Inflammatory macrophage (primary cell): ENCODE data around the gene KIAA1671.

ENCODE experiments used
- DNase-seq, 2 donors: peaks; one replicate each; pipeline ENCODE4 v3.0.0-alpha.2; 2020 to 2022

KIAA1671 gene

GRCh38 chr22:25149014-25149413, 196.5 kb downstream of the KIAA1671 start:
- DNase-seq: no peak

- no peak for DNase-seq
Measured at GRCh38 chr22:25153961-25154666, 201.6 kb downstream of the KIAA1671 start.

GRCh38 chr22:25154667-25154999, 202.1 kb downstream of the KIAA1671 start:
- DNase-seq: no peak

- DNase-seq: no peak
Measured at GRCh38 chr22:25156736-25157135, 204.2 kb downstream of the KIAA1671 start.

GRCh38 chr22:25159028-25159427, 206.5 kb downstream of the KIAA1671 start:
- no peak for DNase-seq

GRCh38 chr22:25160120-25160996, 207.8 kb downstream of the KIAA1671 start:
- DNase-seq: no peak

GRCh38 chr22:25161017-25161915, 208.8 kb downstream of the KIAA1671 start:
- DNase-seq: no peak

GRCh38 chr22:25161916-25162530, 209.5 kb downstream of the KIAA1671 start:
- no peak for DNase-seq

GRCh38 chr22:25162561-25162960, 210.0 kb downstream of the KIAA1671 start:
- no peak for DNase-seq

GRCh38 chr22:25165785-25166184, 213.3 kb downstream of the KIAA1671 start:
- no peak for DNase-seq

GRCh38 chr22:25166266-25167040, 213.9 kb downstream of the KIAA1671 start:
- DNase-seq: no peak

- DNase-seq: no peak
Measured at GRCh38 chr22:25167082-25167481, 214.6 kb downstream of the KIAA1671 start.

- DNase-seq: no peak
Measured at GRCh38 chr22:25167834-25168601, 215.5 kb downstream of the KIAA1671 start.

- DNase-seq: no peak
Measured at GRCh38 chr22:25169278-25170031, 216.9 kb downstream of the KIAA1671 start.

- DNase-seq: no peak
Measured at GRCh38 chr22:25170426-25170980, 218.0 kb downstream of the KIAA1671 start.

GRCh38 chr22:25172153-25172552, 219.6 kb downstream of the KIAA1671 start:
- no peak for DNase-seq

- no peak for DNase-seq
Measured at GRCh38 chr22:25174156-25174887, 221.8 kb downstream of the KIAA1671 start.

GRCh38 chr22:25174888-25175411, 222.4 kb downstream of the KIAA1671 start:
- DNase-seq: no peak

GRCh38 chr22:25176175-25176574, 223.7 kb downstream of the KIAA1671 start:
- DNase-seq: no peak
